Panc1 (cell line): ENCODE data around the gene LPGAT1. TPM values are rescaled to one million over a fixed set of nuclear protein-coding genes. Genes with fewer than 3 reads are reported as not detected.

Source experiments
- ATAC-seq: fragments of 200-7000 bp; cut with Tn5 transposase; 2 replicates; pipeline ENCODE4 v1.9.1; 2020; ENCODE audit warnings: mild to moderate bottlenecking, moderate library complexity
- Bru-seq: library from RNA; stranded (reverse); fragments of 400-500 nt; gene quantifications from one replicate; lab custom pipeline; 2021; lab: Mats Ljungman, UMichigan
- BruChase-seq, 2 experiments: library from RNA; stranded (reverse); fragments of 400-500 nt; gene quantifications; one replicate each; lab custom pipeline; 2021; lab: Mats Ljungman, UMichigan
- BruUV-seq: library from RNA; stranded (reverse); fragments of 400-500 nt; replicated peaks from 2 replicates; lab custom pipeline; 2021; lab: Mats Ljungman, UMichigan
- CTCF ChIA-PET: fragments of 300-600 bp; sonication (Branson Sonifier 250); formaldehyde crosslinking; loops from one replicate; lab custom pipeline; 2022; ENCODE audit warnings: antibody characterized with exemption; lab: Charles Lee
- POLR2A ChIA-PET: fragments of 300-600 bp; sonication (Branson Sonifier 250); formaldehyde crosslinking; loops from one replicate; lab custom pipeline; 2022; ENCODE audit warnings: antibody characterized with exemption; lab: Charles Lee
- DNase-seq: peaks from one replicate; pipeline ENCODE4 v3.0.0-alpha.2; 2010; ENCODE audit warnings: low read depth, low spot score
- H3K27ac ChIP-seq: 2 replicates; pipeline ENCODE4 v1.5.1; 2011; ENCODE audit warnings: mild to moderate bottlenecking, low read length, inconsistent platforms
- H3K27me3 ChIP-seq: fragments of 200-500 bp; sonication (Bioruptor generic); 2 replicates; pipeline ENCODE4 v1.6.0; 2014; ENCODE audit warnings: low read length, inconsistent platforms; ENCODE audit not compliant: control insufficient read depth, insufficient read depth
- H3K36me3 ChIP-seq: fragments of 200-500 bp; sonication (Bioruptor generic); 2 replicates; pipeline ENCODE4 v1.5.1; 2014; ENCODE audit warnings: inconsistent platforms, mild to moderate bottlenecking, low read length, moderate library complexity; ENCODE audit not compliant: control insufficient read depth, insufficient read depth
- H3K4me1 ChIP-seq: 2 replicates; pipeline ENCODE4 v1.5.1; 2011; ENCODE audit warnings: inconsistent platforms, mild to moderate bottlenecking, low read length, moderate library complexity; ENCODE audit not compliant: control insufficient read depth, insufficient read depth
- H3K4me3 ChIP-seq, 2 experiments: 2 replicates each; pipeline ENCODE4 v1.5.1; 2011 to 2012; ENCODE audit warnings: low read depth in 2 of 2, low read length in 2 of 2, mild to moderate bottlenecking in 2 of 2, inconsistent platforms in 1 of 2, moderate library complexity in 1 of 2
- H3K9me3 ChIP-seq: fragments of 200-500 bp; sonication (Bioruptor generic); 2 replicates; pipeline ENCODE4 v1.5.1; 2014; ENCODE audit warnings: low read depth, mild to moderate bottlenecking, inconsistent platforms, low read length, moderate library complexity; ENCODE audit not compliant: control insufficient read depth, insufficient read depth
- CTCF ChIP-seq: fragments of 450-650 bp; IDR thresholded peaks from 2 replicates; pipeline ENCODE4 v1.5.1; 2017; ENCODE audit warnings: mild to moderate bottlenecking
- POLR2AphosphoS5 ChIP-seq: IDR thresholded peaks from 2 replicates; pipeline ENCODE4 v1.6.1; 2012; ENCODE audit warnings: mild to moderate bottlenecking, low read depth, low read length, moderate library complexity
- REST ChIP-seq, 2 experiments: IDR thresholded peaks; 2 replicates each; pipeline ENCODE4 v1.6.1; 2011 to 2012; ENCODE audit warnings: low read depth in 2 of 2, control low read depth in 1 of 2, low read length in 1 of 2, mild to moderate bottlenecking in 1 of 2, moderate library complexity in 1 of 2; ENCODE audit not compliant: insufficient read depth in 1 of 2
- SIN3A ChIP-seq: IDR thresholded peaks from 2 replicates; pipeline ENCODE4 v1.6.1; 2012; ENCODE audit warnings: low read depth, mild to moderate bottlenecking, low read length, moderate library complexity, borderline replicate concordance; ENCODE audit not compliant: insufficient read depth
- TCF7L2 ChIP-seq: IDR thresholded peaks from 2 replicates; pipeline ENCODE4 v1.6.1; 2011; ENCODE audit warnings: mild to moderate bottlenecking, low read depth, low read length, inconsistent platforms
- in situ Hi-C: cut with HindIII; loops from 2 replicates; pipeline ENCODE4 v1.10.0; 2016; ENCODE audit warnings: low sequenced_read_pairs, low pct_unique_long_range_greater_than_20kb
- intact Hi-C: fragments of 100-400 bp; cut with micrococcal nuclease; formaldehyde crosslinking; loops from one replicate; pipeline ENCODE4 v1.10.0; 2022; ENCODE audit not compliant: unreplicated experiment
- long read RNA-seq: library from polyadenylated mRNA; unstranded; transcript quantifications from one replicate; pipeline ENCODE4 v2.0.0, GENCODE V29; 2021; ENCODE audit not compliant: unreplicated experiment
- polyA plus RNA-seq: library from polyadenylated mRNA; unstranded; fragments of >200 nt; gene quantifications from one replicate; pipeline ENCODE4 v1.2.1, GENCODE V29; 2012; ENCODE audit warnings: missing spikeins; ENCODE audit not compliant: insufficient read length
- total RNA-seq: library from RNA; stranded (reverse); gene quantifications from one replicate; pipeline ENCODE4 v1.2.1, GENCODE V29; 2021; ENCODE audit not compliant: unreplicated experiment

LPGAT1 gene
- total RNA-seq (85.4 TPM), Bru-seq, nascent RNA (percentile 89 among the genes with signal in this experiment), BruChase-seq, experiment 1, labeled RNA remaining after a 2-hour chase (percentile 94 among the genes with signal in this experiment), BruChase-seq, experiment 2, labeled RNA remaining after a 6-hour chase (percentile 95 among the genes with signal in this experiment)
- polyA plus RNA-seq: 31.2 TPM
- long read RNA-seq, full-length matches to known transcripts: 4 of 123 reads
- long read RNA-seq, partial matches to known transcripts: 53 of 123 reads
- long read RNA-seq, other reads (novel, unspliced or antisense): 66 of 123 reads

GRCh38 chr1:211830328-211831142, at the start of gene LPGAT1:
Gene LPGAT1 (minus strand): TSS chr1:211830763. CDS start chr1:211829296, 1,467 bp downstream.
- H3K27me3 ChIP-seq: no peaks in the 10 kb centered on the region
- TF ChIP-seq CTCF (peak; percentile 91), SIN3A (0 out of 2 replicates have a peak, but pooled peaks have one; percentile 37), POLR2AphosphoS5 (peak; percentile 49; the same call in 1 of the 2 replicates), REST (IDR thresholded peaks at IDR 0.05; ENCODE audit: insufficient read depth in 1 of 2, low read depth in 2 of 2, low read length in 1 of 2) (no peak), TCF7L2 (0 out of 2 replicates have a peak, but pooled peaks have one; percentile 19)
- in situ Hi-C loops: no loop called here
- POLR2A ChIA-PET: interaction anchor here (0.6 kb wide), 1 partner anchor 254 kb away, joined by 3 read pairs; no protein-coding TSS in a partner anchor
- H3K36me3 ChIP-seq: peaks cover 6% of the 10 kb centered on the region; the same call in 1 of the 2 replicates
- CTCF ChIA-PET: interaction anchor here (1.6 kb wide), 1 partner anchor 132 kb away, joined by 5 read pairs; no protein-coding TSS in a partner anchor
- intact Hi-C loops: loop anchor here (10.0 kb wide), 1 partner anchor 114 kb away; no protein-coding TSS in a partner anchor
- no peaks in the 10 kb centered on the region for H3K9me3 ChIP-seq
- H3K27ac ChIP-seq: peak within 1 kb of the TSS; percentile 92
- no TSS peak for BruUV-seq
- DNase-seq (no peak), ATAC-seq (peak; percentile 96)
- H3K4me1 ChIP-seq: peaks cover 30% of the 10 kb centered on the region
- peak within 1 kb of the TSS; percentile 63 to 87 for H3K4me3 ChIP-seq

- POLR2A ChIA-PET: no interaction called here
- TF ChIP-seq SIN3A (no peak), REST (IDR thresholded peaks at IDR 0.05; ENCODE audit: insufficient read depth in 1 of 2, low read depth in 2 of 2, low read length in 1 of 2) (no peak), CTCF (no peak), POLR2AphosphoS5 (no peak), TCF7L2 (no peak)
- BruUV-seq: no TSS peak
Observed at GRCh38 chr1:211879475-211879874, 48.9 kb upstream of the LPGAT1 start.

More at GRCh38 chr1:211879475-211879874, 48.9 kb upstream of the LPGAT1 start:
- H3K36me3 ChIP-seq: no peaks in the 10 kb centered on the region
- intact Hi-C loops (loop anchor here (5.0 kb wide), 1 partner anchor 97 kb away; no protein-coding TSS in a partner anchor), in situ Hi-C loops (no loop called here)
- no peaks in the 10 kb centered on the region for H3K27me3 ChIP-seq
- no peaks in the 10 kb centered on the region for H3K9me3 ChIP-seq
- DNase-seq (no peak), ATAC-seq (no peak)
- CTCF ChIA-PET: no interaction called here
- H3K4me1 ChIP-seq: no peaks in the 10 kb centered on the region
- no peak overlapping the region for H3K4me3 ChIP-seq
- H3K27ac ChIP-seq: no peak overlapping the region
